PC-3 (cell line): ENCODE data around the gene ZNHIT6. TPM values are rescaled to one million over a fixed set of nuclear protein-coding genes. Genes with fewer than 3 reads are reported as not detected.

ENCODE experiments used
- ATAC-seq: fragments of 200-7000 bp; cut with Tn5 transposase; 2 replicates; pipeline ENCODE4 v1.9.1; 2020; ENCODE audit warnings: mild to moderate bottlenecking, moderate library complexity
- BruUV-seq: library from RNA; stranded (reverse); fragments of 400-500 nt; replicated peaks from 2 replicates; lab custom pipeline; 2021; lab: Mats Ljungman, UMichigan
- CTCF ChIA-PET: fragments of 300-600 bp; sonication (Branson Sonifier 250); formaldehyde crosslinking; loops from one replicate; lab custom pipeline; 2022; ENCODE audit warnings: antibody characterized with exemption; lab: Charles Lee
- POLR2A ChIA-PET: fragments of 300-600 bp; sonication (Branson Sonifier 250); formaldehyde crosslinking; loops from one replicate; lab custom pipeline; 2022; ENCODE audit warnings: antibody characterized with exemption; ENCODE audit not compliant: unreplicated experiment; lab: Charles Lee
- DNase-seq: peaks from one replicate; pipeline ENCODE4 v3.0.0-alpha.2; 2015
- H2AFZ ChIP-seq: fragments of 300-600 bp; sonication (generic); 2 replicates; pipeline ENCODE4 v1.6.0; 2016; ENCODE audit warnings: antibody characterized with exemption, low read length
- H3F3A ChIP-seq: fragments of 300-600 bp; sonication (generic); one replicate; pipeline ENCODE4 v1.6.0; 2017; ENCODE audit warnings: antibody characterized with exemption, low read length, control low read depth, mild to moderate bottlenecking; ENCODE audit not compliant: unreplicated experiment
- H3K27ac ChIP-seq: fragments of 300-600 bp; sonication (generic); 2 replicates; pipeline ENCODE4 v1.5.1; 2016; ENCODE audit warnings: mild to moderate bottlenecking, low read length
- H3K27me3 ChIP-seq: fragments of 300-600 bp; sonication (generic); 2 replicates; pipeline ENCODE4 v1.6.1; 2016; ENCODE audit warnings: low read length, mixed read lengths
- H3K36me3 ChIP-seq: fragments of 300-600 bp; sonication (generic); 2 replicates; pipeline ENCODE4 v1.6.1; 2016; ENCODE audit warnings: low read depth, mixed run types, low read length, mixed read lengths
- H3K4me1 ChIP-seq: fragments of 300-600 bp; sonication (generic); 2 replicates; pipeline ENCODE4 v1.5.1; 2016; ENCODE audit warnings: low read length; ENCODE audit not compliant: insufficient read depth
- H3K4me2 ChIP-seq: fragments of 300-600 bp; sonication (generic); 2 replicates; pipeline ENCODE4 v1.6.0; 2016; ENCODE audit warnings: low read length
- H3K4me3 ChIP-seq: fragments of 300-600 bp; sonication (generic); 2 replicates; pipeline ENCODE4 v1.5.1; 2016; ENCODE audit warnings: mild to moderate bottlenecking, low read length, mixed read lengths
- H3K79me2 ChIP-seq: fragments of 300-600 bp; sonication (generic); 2 replicates; pipeline ENCODE4 v1.6.1; 2017; ENCODE audit warnings: low read length, mixed read lengths
- H3K9ac ChIP-seq: fragments of 300-600 bp; sonication (generic); 2 replicates; pipeline ENCODE4 v1.6.0; 2016; ENCODE audit warnings: mild to moderate bottlenecking, low read length
- H3K9me2 ChIP-seq: fragments of 300-600 bp; sonication (generic); replicated peaks from 2 replicates; pipeline ENCODE4 v1.6.1; 2016; ENCODE audit warnings: mixed run types, low read length, mixed read lengths
- H3K9me3 ChIP-seq: fragments of 300-600 bp; sonication (generic); 2 replicates; pipeline ENCODE4 v1.6.1; 2016; ENCODE audit warnings: low read length, mixed read lengths
- H4K20me1 ChIP-seq: fragments of 300-600 bp; sonication (generic); 2 replicates; pipeline ENCODE4 v1.6.1; 2016; ENCODE audit warnings: low read length, mixed read lengths
- EZH2 ChIP-seq: fragments of 300-600 bp; sonication (generic); IDR thresholded peaks from one replicate; pipeline ENCODE4 v1.6.1; 2017; ENCODE audit warnings: antibody characterized with exemption, mild to moderate bottlenecking, low read length; ENCODE audit not compliant: unreplicated experiment
- EZH2phosphoT487 ChIP-seq: fragments of 300-600 bp; sonication (generic); IDR thresholded peaks from 2 replicates; pipeline ENCODE4 v1.6.1; 2018; ENCODE audit warnings: mild to moderate bottlenecking, antibody characterized with exemption, low read length, borderline replicate concordance
- intact Hi-C: fragments of 100-400 bp; cut with micrococcal nuclease; formaldehyde crosslinking; loops from 2 replicates; pipeline ENCODE4 v1.9.0; 2023
- total RNA-seq: library from RNA; depleted of rRNA; stranded (reverse); fragments of >200 nt; gene quantifications from 2 replicates; pipeline ENCODE4 v1.2.3, GENCODE V29; 2014
- TF ChIP-seq, protein P1 (sequence below): fragments of 300-600 bp; sonication (generic); conservative IDR thresholded peaks from 2 replicates; pipeline ENCODE4 v1.5.1; 2017; ENCODE audit warnings: antibody characterized with exemption, low read depth, mild to moderate bottlenecking, low read length

ZNHIT6 gene
- total RNA-seq, 1 experiment from 2014 or later, result 18.3 TPM

GRCh38 chr1:85683292-85684025 is 24.8 kb downstream of the ZNHIT6 start:
- Histone ChIP-seq H3F3A (no peaks in the 10 kb centered on the region), H4K20me1 (no peaks in the 10 kb centered on the region), H3K79me2 (peaks cover 49% of the 10 kb centered on the region), H3K27me3 (no peaks in the 10 kb centered on the region), H2AFZ (no peak overlapping the region), H3K4me2 (no peak overlapping the region), H3K4me3 (no peak overlapping the region), H3K27ac (no peak overlapping the region), H3K9ac (no peak overlapping the region), H3K9me2 (no peaks in the 10 kb centered on the region), H3K9me3 (no peaks in the 10 kb centered on the region), H3K4me1 (no peaks in the 10 kb centered on the region), H3K36me3 (peaks cover 40% of the 10 kb centered on the region)
- POLR2A ChIA-PET, result no interaction called here
- intact Hi-C loops, result no loop called here
- CTCF ChIA-PET, result no interaction called here
- BruUV-seq, result no TSS peak
- TF ChIP-seq EZH2 (no peak), EZH2phosphoT487 (no peak)
- TF ChIP-seq, protein P1, sequence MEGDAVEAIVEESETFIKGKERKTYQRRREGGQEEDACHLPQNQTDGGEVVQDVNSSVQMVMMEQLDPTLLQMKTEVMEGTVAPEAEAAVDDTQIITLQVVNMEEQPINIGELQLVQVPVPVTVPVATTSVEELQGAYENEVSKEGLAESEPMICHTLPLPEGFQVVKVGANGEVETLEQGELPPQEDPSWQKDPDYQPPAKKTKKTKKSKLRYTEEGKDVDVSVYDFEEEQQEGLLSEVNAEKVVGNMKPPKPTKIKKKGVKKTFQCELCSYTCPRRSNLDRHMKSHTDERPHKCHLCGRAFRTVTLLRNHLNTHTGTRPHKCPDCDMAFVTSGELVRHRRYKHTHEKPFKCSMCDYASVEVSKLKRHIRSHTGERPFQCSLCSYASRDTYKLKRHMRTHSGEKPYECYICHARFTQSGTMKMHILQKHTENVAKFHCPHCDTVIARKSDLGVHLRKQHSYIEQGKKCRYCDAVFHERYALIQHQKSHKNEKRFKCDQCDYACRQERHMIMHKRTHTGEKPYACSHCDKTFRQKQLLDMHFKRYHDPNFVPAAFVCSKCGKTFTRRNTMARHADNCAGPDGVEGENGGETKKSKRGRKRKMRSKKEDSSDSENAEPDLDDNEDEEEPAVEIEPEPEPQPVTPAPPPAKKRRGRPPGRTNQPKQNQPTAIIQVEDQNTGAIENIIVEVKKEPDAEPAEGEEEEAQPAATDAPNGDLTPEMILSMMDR, result no peak
- DNase-seq (no peak), ATAC-seq (no peak)

DNA sequence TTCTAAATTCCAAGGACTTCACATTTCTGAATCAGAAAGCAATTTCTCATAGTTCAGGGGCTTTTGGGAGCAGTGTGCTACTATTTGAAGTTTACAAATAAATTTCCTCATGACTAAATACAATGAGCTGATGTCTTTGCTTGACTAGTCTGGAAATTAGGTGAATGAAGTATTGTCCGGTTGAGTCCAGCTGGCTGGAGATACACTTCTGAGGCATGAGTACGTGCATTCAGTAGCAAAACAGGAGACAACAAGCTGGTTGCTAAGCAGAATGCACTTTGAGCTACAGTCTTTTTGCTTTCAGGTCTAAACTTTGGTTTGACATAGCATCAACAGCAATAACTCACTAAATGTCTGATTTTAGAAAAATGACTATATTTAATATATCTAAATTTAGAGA is 27.1 kb downstream of the ZNHIT6 start:
- Histone ChIP-seq H3K9ac (no peak overlapping the region), H3K79me2 (peaks cover 29% of the 10 kb centered on the region), H3K4me3 (no peak overlapping the region), H3K4me1 (no peaks in the 10 kb centered on the region), H3F3A (no peaks in the 10 kb centered on the region), H3K27ac (no peak overlapping the region), H4K20me1 (no peaks in the 10 kb centered on the region), H3K9me3 (no peaks in the 10 kb centered on the region), H3K36me3 (peaks cover 42% of the 10 kb centered on the region), H3K9me2 (no peaks in the 10 kb centered on the region), H3K27me3 (no peaks in the 10 kb centered on the region), H3K4me2 (no peak overlapping the region), H2AFZ (no peak overlapping the region)
- ChIA-PET POLR2A (interaction anchor here (0.7 kb wide), 1 partner anchor 52 kb away, joined by 7 read pairs; no protein-coding TSS in a partner anchor), CTCF (interaction anchor here (0.6 to 0.7 kb wide), 2 partner anchors 98 to 136 kb away, joined by 3 read pairs; no protein-coding TSS in a partner anchor)
- ATAC-seq (no peak), DNase-seq (no peak)
- no TSS peak for BruUV-seq
- intact Hi-C loops, result no loop called here
- TF ChIP-seq EZH2phosphoT487 (no peak), EZH2 (no peak)
- TF ChIP-seq, protein P1, result no peak

- ChIA-PET CTCF (interaction anchor here (0.6 kb wide), 1 partner anchor 306 kb away, joined by 3 read pairs; no protein-coding TSS in a partner anchor), POLR2A (no interaction called here)
- no TSS peak for BruUV-seq
Observed at GRCh38 chr1:85678193-85678592, 30.0 kb downstream of the ZNHIT6 start.

More at GRCh38 chr1:85678193-85678592, 30.0 kb downstream of the ZNHIT6 start:
- Histone ChIP-seq H2AFZ (no peak overlapping the region), H3K79me2 (peaks cover 6% of the 10 kb centered on the region; the same call in 1 of the 2 replicates), H3K9me3 (no peaks in the 10 kb centered on the region), H3K4me1 (no peaks in the 10 kb centered on the region), H3K9me2 (no peaks in the 10 kb centered on the region), H3K4me3 (no peak overlapping the region), H3F3A (no peaks in the 10 kb centered on the region), H4K20me1 (no peaks in the 10 kb centered on the region), H3K9ac (no peak overlapping the region), H3K27me3 (no peaks in the 10 kb centered on the region), H3K4me2 (no peak overlapping the region), H3K36me3 (peaks cover 48% of the 10 kb centered on the region), H3K27ac (no peak overlapping the region)
- DNase-seq (no peak), ATAC-seq (no peak)
- TF ChIP-seq EZH2, result no peak
- no peak for TF ChIP-seq EZH2phosphoT487
- TF ChIP-seq, protein P1, result no peak
- intact Hi-C loops, result no loop called here
